22Rv1 (cell line): Measurements from ENCODE around the gene CNPY2.

Source experiments
- CTCF ChIP-seq: fragments of 450-650 bp; IDR thresholded peaks from 2 replicates; pipeline ENCODE4 v1.5.1; 2017; ENCODE audit warnings: mild to moderate bottlenecking
- ZFX ChIP-seq: fragments of 450-650 bp; IDR thresholded peaks from 2 replicates; pipeline ENCODE4 v1.6.1; 2017; ENCODE audit warnings: antibody characterized with exemption, borderline replicate concordance

GRCh38 chr12:56261503-56262232 lies 54.1 kb downstream of the CNPY2 start:
- no peak for TF ChIP-seq CTCF
- no peak for TF ChIP-seq ZFX
